PC-3 (cell line): ENCODE results near the gene KRTAP10-10. TPM values are rescaled to one million over a fixed set of nuclear protein-coding genes. Genes with fewer than 3 reads are reported as not detected.
"Not testable (repeated sequence)": the region's sequence is repeated elsewhere in the genome, so short reads cannot be mapped to it uniquely, and the experiment has no call there.

Experiments
- ATAC-seq: fragments of 200-7000 bp; cut with Tn5 transposase; 2 replicates; pipeline ENCODE4 v1.9.1; 2020; ENCODE audit warnings: mild to moderate bottlenecking, moderate library complexity
- BruUV-seq: library from RNA; stranded (reverse); fragments of 400-500 nt; replicated peaks from 2 replicates; lab custom pipeline; 2021; lab: Mats Ljungman, UMichigan
- CTCF ChIA-PET: fragments of 300-600 bp; sonication (Branson Sonifier 250); formaldehyde crosslinking; loops from one replicate; lab custom pipeline; 2022; ENCODE audit warnings: antibody characterized with exemption; lab: Charles Lee
- POLR2A ChIA-PET: fragments of 300-600 bp; sonication (Branson Sonifier 250); formaldehyde crosslinking; loops from one replicate; lab custom pipeline; 2022; ENCODE audit warnings: antibody characterized with exemption; ENCODE audit not compliant: unreplicated experiment; lab: Charles Lee
- DNase-seq: peaks from one replicate; pipeline ENCODE4 v3.0.0-alpha.2; 2015
- H2AFZ ChIP-seq: fragments of 300-600 bp; sonication (generic); 2 replicates; pipeline ENCODE4 v1.6.0; 2016; ENCODE audit warnings: antibody characterized with exemption, low read length
- H3F3A ChIP-seq: fragments of 300-600 bp; sonication (generic); one replicate; pipeline ENCODE4 v1.6.0; 2017; ENCODE audit warnings: antibody characterized with exemption, low read length, control low read depth, mild to moderate bottlenecking; ENCODE audit not compliant: unreplicated experiment
- H3K27ac ChIP-seq: fragments of 300-600 bp; sonication (generic); 2 replicates; pipeline ENCODE4 v1.5.1; 2016; ENCODE audit warnings: mild to moderate bottlenecking, low read length
- H3K27me3 ChIP-seq: fragments of 300-600 bp; sonication (generic); 2 replicates; pipeline ENCODE4 v1.6.1; 2016; ENCODE audit warnings: low read length, mixed read lengths
- H3K36me3 ChIP-seq: fragments of 300-600 bp; sonication (generic); 2 replicates; pipeline ENCODE4 v1.6.1; 2016; ENCODE audit warnings: low read depth, mixed run types, low read length, mixed read lengths
- H3K4me1 ChIP-seq: fragments of 300-600 bp; sonication (generic); 2 replicates; pipeline ENCODE4 v1.5.1; 2016; ENCODE audit warnings: low read length; ENCODE audit not compliant: insufficient read depth
- H3K4me2 ChIP-seq: fragments of 300-600 bp; sonication (generic); 2 replicates; pipeline ENCODE4 v1.6.0; 2016; ENCODE audit warnings: low read length
- H3K4me3 ChIP-seq: fragments of 300-600 bp; sonication (generic); 2 replicates; pipeline ENCODE4 v1.5.1; 2016; ENCODE audit warnings: mild to moderate bottlenecking, low read length, mixed read lengths
- H3K79me2 ChIP-seq: fragments of 300-600 bp; sonication (generic); 2 replicates; pipeline ENCODE4 v1.6.1; 2017; ENCODE audit warnings: low read length, mixed read lengths
- H3K9ac ChIP-seq: fragments of 300-600 bp; sonication (generic); 2 replicates; pipeline ENCODE4 v1.6.0; 2016; ENCODE audit warnings: mild to moderate bottlenecking, low read length
- H3K9me2 ChIP-seq: fragments of 300-600 bp; sonication (generic); replicated peaks from 2 replicates; pipeline ENCODE4 v1.6.1; 2016; ENCODE audit warnings: mixed run types, low read length, mixed read lengths
- H3K9me3 ChIP-seq: fragments of 300-600 bp; sonication (generic); 2 replicates; pipeline ENCODE4 v1.6.1; 2016; ENCODE audit warnings: low read length, mixed read lengths
- H4K20me1 ChIP-seq: fragments of 300-600 bp; sonication (generic); 2 replicates; pipeline ENCODE4 v1.6.1; 2016; ENCODE audit warnings: low read length, mixed read lengths
- EZH2 ChIP-seq: fragments of 300-600 bp; sonication (generic); IDR thresholded peaks from one replicate; pipeline ENCODE4 v1.6.1; 2017; ENCODE audit warnings: antibody characterized with exemption, mild to moderate bottlenecking, low read length; ENCODE audit not compliant: unreplicated experiment
- EZH2phosphoT487 ChIP-seq: fragments of 300-600 bp; sonication (generic); IDR thresholded peaks from 2 replicates; pipeline ENCODE4 v1.6.1; 2018; ENCODE audit warnings: mild to moderate bottlenecking, antibody characterized with exemption, low read length, borderline replicate concordance
- intact Hi-C: fragments of 100-400 bp; cut with micrococcal nuclease; formaldehyde crosslinking; loops from 2 replicates; pipeline ENCODE4 v1.9.0; 2023
- total RNA-seq: library from RNA; depleted of rRNA; stranded (reverse); fragments of >200 nt; gene quantifications from 2 replicates; pipeline ENCODE4 v1.2.3, GENCODE V29; 2014
- TF ChIP-seq, protein P1 (sequence below): fragments of 300-600 bp; sonication (generic); conservative IDR thresholded peaks from 2 replicates; pipeline ENCODE4 v1.5.1; 2017; ENCODE audit warnings: antibody characterized with exemption, low read depth, mild to moderate bottlenecking, low read length

The KRTAP10-10 gene
- total RNA-seq, 1 experiment from 2014 or later = not detected

DNA sequence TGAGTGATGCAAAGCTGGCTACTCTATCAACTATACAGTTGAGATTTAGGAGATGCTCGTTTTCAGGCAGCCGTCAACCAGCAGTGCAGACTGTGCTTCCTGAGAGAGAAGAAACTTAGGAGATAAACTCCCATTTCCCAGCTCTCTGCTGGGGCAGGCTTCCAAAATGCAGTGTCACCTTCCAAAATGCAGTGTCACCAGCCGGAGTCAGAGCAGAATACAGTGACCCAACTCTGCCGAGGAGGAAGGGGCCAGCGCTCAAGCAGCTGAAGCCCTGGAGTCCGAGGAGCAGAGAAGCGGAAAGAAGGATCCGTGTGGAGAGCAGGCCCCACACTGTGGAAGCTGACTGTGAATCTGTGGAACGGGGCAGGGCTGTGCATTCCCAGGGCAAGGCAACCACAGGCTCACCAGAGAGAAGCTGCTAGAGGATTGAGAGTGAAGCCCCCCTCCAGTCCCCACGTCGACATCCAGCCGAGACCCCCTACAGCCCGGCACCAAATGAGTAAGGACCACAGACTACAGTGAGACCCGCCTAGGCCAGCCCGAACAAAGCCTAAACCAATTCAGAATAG is 45.5 kb downstream of the KRTAP10-10 start:
- no peaks in the 10 kb centered on the region for H3K9me2 ChIP-seq
- no peaks in the 10 kb centered on the region for H4K20me1 ChIP-seq
- ATAC-seq = no peak
- H3K4me1 ChIP-seq = no peaks in the 10 kb centered on the region
- no peak for DNase-seq
- no peak overlapping the region for H3K4me3 ChIP-seq
- H3F3A ChIP-seq = no peaks in the 10 kb centered on the region
- no peaks in the 10 kb centered on the region for H3K79me2 ChIP-seq
- H3K36me3 ChIP-seq = no peaks in the 10 kb centered on the region
- ChIA-PET POLR2A (no interaction called here), CTCF (no interaction called here)
- H3K9ac ChIP-seq = no peak overlapping the region
- no peaks in the 10 kb centered on the region for H3K27me3 ChIP-seq
- intact Hi-C loops = no loop called here
- no peak overlapping the region for H3K27ac ChIP-seq
- no peak overlapping the region for H3K4me2 ChIP-seq
- no peak overlapping the region for H2AFZ ChIP-seq
- H3K9me3 ChIP-seq = no peaks in the 10 kb centered on the region
- no TSS peak for BruUV-seq
- TF ChIP-seq, protein P1, sequence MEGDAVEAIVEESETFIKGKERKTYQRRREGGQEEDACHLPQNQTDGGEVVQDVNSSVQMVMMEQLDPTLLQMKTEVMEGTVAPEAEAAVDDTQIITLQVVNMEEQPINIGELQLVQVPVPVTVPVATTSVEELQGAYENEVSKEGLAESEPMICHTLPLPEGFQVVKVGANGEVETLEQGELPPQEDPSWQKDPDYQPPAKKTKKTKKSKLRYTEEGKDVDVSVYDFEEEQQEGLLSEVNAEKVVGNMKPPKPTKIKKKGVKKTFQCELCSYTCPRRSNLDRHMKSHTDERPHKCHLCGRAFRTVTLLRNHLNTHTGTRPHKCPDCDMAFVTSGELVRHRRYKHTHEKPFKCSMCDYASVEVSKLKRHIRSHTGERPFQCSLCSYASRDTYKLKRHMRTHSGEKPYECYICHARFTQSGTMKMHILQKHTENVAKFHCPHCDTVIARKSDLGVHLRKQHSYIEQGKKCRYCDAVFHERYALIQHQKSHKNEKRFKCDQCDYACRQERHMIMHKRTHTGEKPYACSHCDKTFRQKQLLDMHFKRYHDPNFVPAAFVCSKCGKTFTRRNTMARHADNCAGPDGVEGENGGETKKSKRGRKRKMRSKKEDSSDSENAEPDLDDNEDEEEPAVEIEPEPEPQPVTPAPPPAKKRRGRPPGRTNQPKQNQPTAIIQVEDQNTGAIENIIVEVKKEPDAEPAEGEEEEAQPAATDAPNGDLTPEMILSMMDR = no peak
- TF ChIP-seq EZH2 (no peak), EZH2phosphoT487 (no peak)

DNA sequence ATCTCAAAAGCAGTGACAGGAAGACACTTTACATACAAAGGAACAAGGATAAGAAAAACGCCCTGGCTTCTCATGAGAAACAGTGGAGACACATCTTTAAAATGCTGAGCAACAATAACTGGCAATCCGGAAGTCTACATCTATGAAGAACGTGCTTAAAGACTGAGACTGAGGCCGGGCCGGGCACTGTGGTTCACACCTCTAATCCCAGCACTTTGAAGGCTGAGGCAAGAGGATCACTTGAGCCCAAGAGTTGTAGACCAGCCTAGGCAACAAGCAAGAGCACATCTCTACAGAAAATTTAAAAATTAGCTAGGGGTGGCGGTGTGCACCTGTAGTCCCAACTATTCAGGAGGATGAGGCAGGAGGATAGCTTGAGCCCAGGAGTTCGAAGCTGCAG is 46.9 kb downstream of the KRTAP10-10 start:
- no peaks in the 10 kb centered on the region for H3K4me1 ChIP-seq

DNA sequence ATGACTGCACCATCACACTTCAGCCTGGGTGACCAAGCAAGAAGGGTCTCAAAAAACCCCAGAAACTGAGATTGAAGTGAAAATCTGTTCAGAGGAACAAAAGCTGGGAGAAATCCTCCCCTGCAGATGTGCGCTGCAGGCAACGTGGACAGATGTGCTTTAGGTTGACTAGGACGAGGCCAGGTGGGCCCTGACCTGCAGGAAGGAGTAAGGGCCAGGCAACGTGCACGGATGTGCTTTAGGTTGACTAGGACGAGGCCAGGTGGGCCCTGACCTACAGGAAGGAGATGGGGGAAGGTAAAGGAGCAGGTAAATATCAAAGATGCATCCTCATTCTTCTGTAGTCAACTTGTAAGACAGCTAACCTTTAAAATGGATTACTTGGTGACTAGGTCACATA is 47.3 kb downstream of the KRTAP10-10 start:
- ChIA-PET CTCF (no interaction called here), POLR2A (no interaction called here)
- Histone ChIP-seq H3K4me2 (no peak overlapping the region), H3K9me3 (no peaks in the 10 kb centered on the region), H3K27me3 (no peaks in the 10 kb centered on the region), H3K79me2 (no peaks in the 10 kb centered on the region), H3K9ac (no peak overlapping the region), H3K9me2 (no peaks in the 10 kb centered on the region), H3K4me1 (no peaks in the 10 kb centered on the region), H4K20me1 (no peaks in the 10 kb centered on the region), H2AFZ (no peak overlapping the region), H3K27ac (no peak overlapping the region), H3K4me3 (no peak overlapping the region), H3K36me3 (no peaks in the 10 kb centered on the region), H3F3A (no peaks in the 10 kb centered on the region)
- no peak for DNase-seq
- no peak for ATAC-seq
- intact Hi-C loops = no loop called here
- no TSS peak for BruUV-seq
- TF ChIP-seq, protein P1 = no peak
- no peak for TF ChIP-seq EZH2

More for the DNA sequence above, 46.9 kb downstream of the KRTAP10-10 start:
- Histone ChIP-seq H3K36me3 (no peaks in the 10 kb centered on the region), H3F3A (no peaks in the 10 kb centered on the region), H2AFZ (no peak overlapping the region), H3K4me2 (no peak overlapping the region), H3K9me3 (no peaks in the 10 kb centered on the region), H3K9ac (no peak overlapping the region), H4K20me1 (no peaks in the 10 kb centered on the region), H3K9me2 (no peaks in the 10 kb centered on the region), H3K4me3 (no peak overlapping the region), H3K79me2 (no peaks in the 10 kb centered on the region), H3K27ac (no peak overlapping the region), H3K27me3 (no peaks in the 10 kb centered on the region)
- TF ChIP-seq EZH2phosphoT487 (no peak), EZH2 (no peak)
- TF ChIP-seq, protein P1 = no peak
- ChIA-PET CTCF (no interaction called here), POLR2A (no interaction called here)
- BruUV-seq = no TSS peak
- intact Hi-C loops = no loop called here
- ATAC-seq = no peak
- DNase-seq = no peak

DNA sequence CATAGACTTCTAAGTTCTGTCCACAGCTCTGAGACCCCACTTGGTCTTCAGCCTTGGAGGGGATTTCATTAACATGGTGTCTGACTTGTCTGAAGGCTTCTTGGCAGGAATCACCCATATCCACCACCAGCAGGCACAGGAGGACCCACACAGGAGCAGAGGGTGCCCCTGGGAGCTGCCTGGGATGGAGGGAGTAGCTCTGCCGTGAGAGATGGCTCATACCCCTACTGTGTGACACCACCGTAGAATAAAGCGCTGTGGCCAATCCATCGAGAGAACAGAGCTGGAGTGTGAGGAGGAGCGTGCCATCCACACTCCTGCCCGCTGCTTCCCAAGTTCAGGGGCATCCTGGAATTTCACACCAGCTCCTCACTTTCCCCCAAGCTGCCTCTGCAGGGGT is 47.9 kb downstream of the KRTAP10-10 start:
- H3K9me3 ChIP-seq, H3K9me2 ChIP-seq, intact Hi-C loops, DNase-seq, POLR2A ChIA-PET, H3K4me2 ChIP-seq, H4K20me1 ChIP-seq, ATAC-seq, H2AFZ ChIP-seq, BruUV-seq, H3K4me1 ChIP-seq, H3K79me2 ChIP-seq, H3K36me3 ChIP-seq, H3K4me3 ChIP-seq, H3K27me3 ChIP-seq, H3K27ac ChIP-seq, H3F3A ChIP-seq, CTCF ChIA-PET, H3K9ac ChIP-seq: not testable (repeated sequence)
